Tibial nerve (tissue), 4 donors: Measurements from ENCODE around the gene SDK1.

Experiments used
- EP300 ChIP-seq, 2 donors: sonication (generic); formaldehyde crosslinking; IDR thresholded peaks; one replicate each; pipeline ENCODE4 v1.6.1; 2017; ENCODE audit warnings: antibody characterized with exemption in 2 of 2, mild to moderate bottlenecking in 1 of 2
- POLR2A ChIP-seq, 2 donors: fragments of 450-650 bp; IDR thresholded peaks; one replicate each; pipeline ENCODE4 v1.6.1; 2017; ENCODE audit warnings: antibody characterized with exemption in 2 of 2, mild to moderate bottlenecking in 2 of 2, moderate library complexity in 2 of 2
- TF ChIP-seq, protein P1 (sequence below), 5 experiments: fragments of 200-600 bp in 3 of 5; fragments of 450-650 bp in 2 of 5; sonication (generic) in 3 of 5; IDR thresholded peaks; one replicate each; pipeline ENCODE4 v1.5.1; 2016 to 2019; ENCODE audit warnings: antibody characterized with exemption in 5 of 5, mild to moderate bottlenecking in 3 of 5, moderate library complexity in 2 of 5

DNA sequence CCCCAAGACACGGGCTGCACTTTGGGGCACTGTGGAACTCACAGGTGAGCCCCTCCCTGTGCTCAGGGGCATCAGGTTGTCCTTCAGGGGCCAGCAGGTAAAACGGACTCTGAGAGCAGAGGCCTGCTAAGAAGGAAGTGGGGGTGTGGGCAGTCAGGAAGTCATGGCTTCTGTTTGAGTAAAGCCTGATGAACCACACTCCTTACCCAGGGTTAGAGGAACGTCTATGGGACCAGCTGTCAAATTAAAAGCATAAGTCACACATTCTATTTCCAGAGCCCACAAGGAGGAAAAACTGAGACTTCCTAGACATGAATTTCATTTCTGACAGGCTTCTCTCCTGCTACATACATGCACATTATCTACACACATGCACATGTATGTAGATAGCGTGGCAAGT is 616.4 kb downstream of the SDK1 start:
- TF ChIP-seq, protein P1, sequence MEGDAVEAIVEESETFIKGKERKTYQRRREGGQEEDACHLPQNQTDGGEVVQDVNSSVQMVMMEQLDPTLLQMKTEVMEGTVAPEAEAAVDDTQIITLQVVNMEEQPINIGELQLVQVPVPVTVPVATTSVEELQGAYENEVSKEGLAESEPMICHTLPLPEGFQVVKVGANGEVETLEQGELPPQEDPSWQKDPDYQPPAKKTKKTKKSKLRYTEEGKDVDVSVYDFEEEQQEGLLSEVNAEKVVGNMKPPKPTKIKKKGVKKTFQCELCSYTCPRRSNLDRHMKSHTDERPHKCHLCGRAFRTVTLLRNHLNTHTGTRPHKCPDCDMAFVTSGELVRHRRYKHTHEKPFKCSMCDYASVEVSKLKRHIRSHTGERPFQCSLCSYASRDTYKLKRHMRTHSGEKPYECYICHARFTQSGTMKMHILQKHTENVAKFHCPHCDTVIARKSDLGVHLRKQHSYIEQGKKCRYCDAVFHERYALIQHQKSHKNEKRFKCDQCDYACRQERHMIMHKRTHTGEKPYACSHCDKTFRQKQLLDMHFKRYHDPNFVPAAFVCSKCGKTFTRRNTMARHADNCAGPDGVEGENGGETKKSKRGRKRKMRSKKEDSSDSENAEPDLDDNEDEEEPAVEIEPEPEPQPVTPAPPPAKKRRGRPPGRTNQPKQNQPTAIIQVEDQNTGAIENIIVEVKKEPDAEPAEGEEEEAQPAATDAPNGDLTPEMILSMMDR (IDR thresholded peaks at IDR 0.05), result no peak
- TF ChIP-seq POLR2A (IDR thresholded peaks at IDR 0.05) (no peak), EP300 (IDR thresholded peaks at IDR 0.05) (no peak)
